ENCODE measurements around the gene ATP11A. TPM values are rescaled to one million over a fixed set of nuclear protein-coding genes. Genes with fewer than 3 reads are reported as not detected.

ATP11A gene
- total and polyA plus RNA-seq, 10 of the 15 experiments (the other 5 are each of a cell fraction or from before 2014, with no cell fraction given), result 1.4 to 69.6 (median 14.4) TPM

GRCh38 chr13:112710855-112711527 lies 21.2 kb downstream of the ATP11A start:
- H4K20me1 ChIP-seq (ENCODE audit: control insufficient read depth, insufficient read depth), result no peaks in the 10 kb centered on the region
- no peak overlapping the region for H3K27ac ChIP-seq (ENCODE audit: control insufficient read depth, insufficient read depth)
- ATAC-seq (no peak), FAIRE-seq (no peak), DNase-seq (ENCODE audit: low read depth, low spot score) (no peak)
- ChIA-PET RAD21 (ENCODE audit: unreplicated experiment) (interaction anchor here (0.6 kb wide), 1 partner anchor 13 kb away, joined by 3 read pairs; no protein-coding TSS in a partner anchor), CTCF (no interaction called here), SMC1A (ENCODE audit: uncharacterized antibody, unreplicated experiment) (interaction anchor here (1.4 kb wide), 1 partner anchor 90 kb away, joined by 3 read pairs; no protein-coding TSS in a partner anchor), POLR2A (interaction anchor here (0.5 kb wide), 1 partner anchor 1356 kb away, joined by 3 read pairs; no protein-coding TSS in a partner anchor)
- H2AFZ ChIP-seq (ENCODE audit: control insufficient read depth, low read depth, low read length), result no peak overlapping the region
- in situ Hi-C loops (cut with MboI), result no loop called here
- intact Hi-C loops (cut with micrococcal nuclease; ENCODE audit: unreplicated experiment), result no loop called here
- H3K36me3 ChIP-seq (ENCODE audit: control insufficient read depth in 2 of 2, insufficient read depth in 2 of 2, low read length in 1 of 2), result no peaks in the 10 kb centered on the region; a peak in 1 of 4 replicates
- H3K9me3 ChIP-seq (replicated peaks; ENCODE audit: control insufficient read depth, insufficient read depth, low read length), result no peaks in the 10 kb centered on the region; the same call in 2 of the 3 replicates
- no peaks in the 10 kb centered on the region for H3K27me3 ChIP-seq (replicated peaks in 1 of 2; ENCODE audit: control insufficient read depth in 2 of 2, insufficient read depth in 2 of 2, low read length in 1 of 2)
- WGBS (ENCODE audit: insufficient coverage, insufficient replicate concordance, low lambda C conversion rate, missing lambda C conversion rate), result 85% methylated on average over 22 of the region's 22 CpGs
- no peak overlapping the region for H3K9ac ChIP-seq (ENCODE audit: control insufficient read depth, insufficient read depth, low read length)
- peaks cover 3% of the 10 kb centered on the region for H3K79me2 ChIP-seq (ENCODE audit: control insufficient read depth, insufficient read depth, low read length)
- H3K4me1 ChIP-seq (ENCODE audit: control insufficient read depth, insufficient read depth, low read length), result peaks cover 9% of the 10 kb centered on the region
- no peak overlapping the region for H3K4me3 ChIP-seq
- BruUV-seq (replicated peaks), result no TSS peak
- no peak overlapping the region for H3K4me2 ChIP-seq (ENCODE audit: control insufficient read depth, insufficient read depth)
- TF ChIP-seq CREM (IDR thresholded peaks at IDR 0.05; ENCODE audit: low read depth) (no peak), SPI1 (IDR thresholded peaks at IDR 0.05; ENCODE audit: borderline replicate concordance, insufficient read depth, low read depth, low read length) (no peak), SUZ12 (IDR thresholded peaks at IDR 0.05; ENCODE audit: unreplicated experiment) (no peak), CBX3 (IDR thresholded peaks at IDR 0.05; ENCODE audit: borderline replicate concordance, low read depth) (no peak), ASH2L (IDR thresholded peaks at IDR 0.05; ENCODE audit: borderline replicate concordance, low read depth) (no peak), SRF (IDR thresholded peaks at IDR 0.05; ENCODE audit: low read depth in 2 of 2, low read length in 2 of 2) (no peak), TAF1 (IDR thresholded peaks at IDR 0.05; ENCODE audit: borderline replicate concordance, low read depth, low read length) (no peak), EP300 (IDR thresholded peaks at IDR 0.05; ENCODE audit: borderline replicate concordance in 1 of 2, control insufficient read depth in 1 of 2, low read depth in 2 of 2, low read length in 2 of 2) (no peak), NFIC (IDR thresholded peaks at IDR 0.05; ENCODE audit: low read depth, low read length) (no peak), HSF1 (IDR thresholded peaks at IDR 0.05; ENCODE audit: low read depth, low read length) (no peak), SREBF1 (IDR thresholded peaks at IDR 0.05; ENCODE audit: low read length) (no peak), HDAC6 (IDR thresholded peaks at IDR 0.05; ENCODE audit: unreplicated experiment) (no peak)
- TF ChIP-seq, protein P1, sequence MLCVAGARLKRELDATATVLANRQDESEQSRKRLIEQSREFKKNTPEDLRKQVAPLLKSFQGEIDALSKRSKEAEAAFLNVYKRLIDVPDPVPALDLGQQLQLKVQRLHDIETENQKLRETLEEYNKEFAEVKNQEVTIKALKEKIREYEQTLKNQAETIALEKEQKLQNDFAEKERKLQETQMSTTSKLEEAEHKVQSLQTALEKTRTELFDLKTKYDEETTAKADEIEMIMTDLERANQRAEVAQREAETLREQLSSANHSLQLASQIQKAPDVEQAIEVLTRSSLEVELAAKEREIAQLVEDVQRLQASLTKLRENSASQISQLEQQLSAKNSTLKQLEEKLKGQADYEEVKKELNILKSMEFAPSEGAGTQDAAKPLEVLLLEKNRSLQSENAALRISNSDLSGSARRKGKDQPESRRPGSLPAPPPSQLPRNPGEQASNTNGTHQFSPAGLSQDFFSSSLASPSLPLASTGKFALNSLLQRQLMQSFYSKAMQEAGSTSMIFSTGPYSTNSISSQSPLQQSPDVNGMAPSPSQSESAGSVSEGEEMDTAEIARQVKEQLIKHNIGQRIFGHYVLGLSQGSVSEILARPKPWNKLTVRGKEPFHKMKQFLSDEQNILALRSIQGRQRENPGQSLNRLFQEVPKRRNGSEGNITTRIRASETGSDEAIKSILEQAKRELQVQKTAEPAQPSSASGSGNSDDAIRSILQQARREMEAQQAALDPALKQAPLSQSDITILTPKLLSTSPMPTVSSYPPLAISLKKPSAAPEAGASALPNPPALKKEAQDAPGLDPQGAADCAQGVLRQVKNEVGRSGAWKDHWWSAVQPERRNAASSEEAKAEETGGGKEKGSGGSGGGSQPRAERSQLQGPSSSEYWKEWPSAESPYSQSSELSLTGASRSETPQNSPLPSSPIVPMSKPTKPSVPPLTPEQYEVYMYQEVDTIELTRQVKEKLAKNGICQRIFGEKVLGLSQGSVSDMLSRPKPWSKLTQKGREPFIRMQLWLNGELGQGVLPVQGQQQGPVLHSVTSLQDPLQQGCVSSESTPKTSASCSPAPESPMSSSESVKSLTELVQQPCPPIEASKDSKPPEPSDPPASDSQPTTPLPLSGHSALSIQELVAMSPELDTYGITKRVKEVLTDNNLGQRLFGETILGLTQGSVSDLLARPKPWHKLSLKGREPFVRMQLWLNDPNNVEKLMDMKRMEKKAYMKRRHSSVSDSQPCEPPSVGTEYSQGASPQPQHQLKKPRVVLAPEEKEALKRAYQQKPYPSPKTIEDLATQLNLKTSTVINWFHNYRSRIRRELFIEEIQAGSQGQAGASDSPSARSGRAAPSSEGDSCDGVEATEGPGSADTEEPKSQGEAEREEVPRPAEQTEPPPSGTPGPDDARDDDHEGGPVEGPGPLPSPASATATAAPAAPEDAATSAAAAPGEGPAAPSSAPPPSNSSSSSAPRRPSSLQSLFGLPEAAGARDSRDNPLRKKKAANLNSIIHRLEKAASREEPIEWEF (IDR thresholded peaks at IDR 0.05; ENCODE audit: insufficient replicate concordance, low read depth, low read length), result no peak
- TF ChIP-seq, protein P2, sequence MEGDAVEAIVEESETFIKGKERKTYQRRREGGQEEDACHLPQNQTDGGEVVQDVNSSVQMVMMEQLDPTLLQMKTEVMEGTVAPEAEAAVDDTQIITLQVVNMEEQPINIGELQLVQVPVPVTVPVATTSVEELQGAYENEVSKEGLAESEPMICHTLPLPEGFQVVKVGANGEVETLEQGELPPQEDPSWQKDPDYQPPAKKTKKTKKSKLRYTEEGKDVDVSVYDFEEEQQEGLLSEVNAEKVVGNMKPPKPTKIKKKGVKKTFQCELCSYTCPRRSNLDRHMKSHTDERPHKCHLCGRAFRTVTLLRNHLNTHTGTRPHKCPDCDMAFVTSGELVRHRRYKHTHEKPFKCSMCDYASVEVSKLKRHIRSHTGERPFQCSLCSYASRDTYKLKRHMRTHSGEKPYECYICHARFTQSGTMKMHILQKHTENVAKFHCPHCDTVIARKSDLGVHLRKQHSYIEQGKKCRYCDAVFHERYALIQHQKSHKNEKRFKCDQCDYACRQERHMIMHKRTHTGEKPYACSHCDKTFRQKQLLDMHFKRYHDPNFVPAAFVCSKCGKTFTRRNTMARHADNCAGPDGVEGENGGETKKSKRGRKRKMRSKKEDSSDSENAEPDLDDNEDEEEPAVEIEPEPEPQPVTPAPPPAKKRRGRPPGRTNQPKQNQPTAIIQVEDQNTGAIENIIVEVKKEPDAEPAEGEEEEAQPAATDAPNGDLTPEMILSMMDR (IDR thresholded peaks at IDR 0.05 in 2 of 3, conservative IDR thresholded peaks at IDR 0.05 in 1 of 3; ENCODE audit: control insufficient read depth in 2 of 3, extremely low read depth in 1 of 3, insufficient read depth in 1 of 3, low read depth in 3 of 3, low read length in 3 of 3), result no peak

Measured in GM12878 (cell line).